SK-N-SH treated with all-trans-retinoic acid at 6 μM for 48 hours (cell line): Measurements from ENCODE around the gene C16orf46.

Experiments
- ATAC-seq: fragments of 200-7000 bp; cut with Tn5 transposase; 3 replicates; pipeline ENCODE4 v1.9.1; 2020; ENCODE audit warnings: mild to moderate bottlenecking, moderate library complexity
- ARNTL ChIP-seq: fragments of 450-650 bp; formaldehyde crosslinking; IDR thresholded peaks from 2 replicates; pipeline ENCODE4 v1.5.0; 2020; ENCODE audit warnings: low read depth, mild to moderate bottlenecking, moderate library complexity, borderline replicate concordance
- CREB5 ChIP-seq: fragments of 250-450 bp; sonication (Bioruptor Pico); IDR thresholded peaks from 2 replicates; pipeline ENCODE4 v1.5.1; 2020; ENCODE audit warnings: low read depth, mild to moderate bottlenecking, moderate library complexity
- CSDC2 ChIP-seq: fragments of 250-450 bp; sonication (Bioruptor Pico); IDR thresholded peaks from 2 replicates; pipeline ENCODE4 v1.5.0; 2020; ENCODE audit warnings: mild to moderate bottlenecking, moderate library complexity
- CSRNP3 ChIP-seq: fragments of 250-450 bp; sonication (Bioruptor Pico); IDR thresholded peaks from 2 replicates; pipeline ENCODE4 v1.5.1; 2021; ENCODE audit warnings: mild to moderate bottlenecking, moderate library complexity
- GLIS3 ChIP-seq: fragments of 250-450 bp; sonication (Bioruptor Pico); IDR thresholded peaks from 2 replicates; pipeline ENCODE4 v1.5.0; 2020; ENCODE audit warnings: mild to moderate bottlenecking, moderate library complexity
- ISL1 ChIP-seq: fragments of 250-450 bp; sonication (Bioruptor Pico); IDR thresholded peaks from 2 replicates; pipeline ENCODE4 v2.1.2; 2022; ENCODE audit warnings: mild to moderate bottlenecking, moderate library complexity
- OSR1 ChIP-seq: fragments of 250-450 bp; sonication (Bioruptor Pico); IDR thresholded peaks from 2 replicates; pipeline ENCODE4 v1.8.0; 2022; ENCODE audit warnings: moderate library complexity, mild to moderate bottlenecking, inconsistent platforms
- PATZ1 ChIP-seq: fragments of 250-450 bp; sonication (Bioruptor Pico); IDR thresholded peaks from 2 replicates; pipeline ENCODE4 v1.8.0; 2020; ENCODE audit warnings: mild to moderate bottlenecking, moderate library complexity, borderline replicate concordance
- POU6F1 ChIP-seq: fragments of 250-450 bp; sonication (Bioruptor Pico); IDR thresholded peaks from 2 replicates; pipeline ENCODE4 v1.8.0; 2021; ENCODE audit warnings: low read depth, mild to moderate bottlenecking, moderate library complexity, borderline replicate concordance
- PPARA ChIP-seq: fragments of 250-450 bp; sonication (Bioruptor Pico); IDR thresholded peaks from 2 replicates; pipeline ENCODE4 v1.5.0; 2020; ENCODE audit warnings: mild to moderate bottlenecking, borderline replicate concordance
- RARB ChIP-seq: fragments of 250-450 bp; sonication (Bioruptor Pico); IDR thresholded peaks from 2 replicates; pipeline ENCODE4 v1.8.0; 2021; ENCODE audit warnings: mild to moderate bottlenecking, moderate library complexity
- SNAI2 ChIP-seq: fragments of 250-450 bp; sonication (Bioruptor Pico); IDR thresholded peaks from 2 replicates; pipeline ENCODE4 v1.5.0; 2020; ENCODE audit warnings: mild to moderate bottlenecking, moderate library complexity
- TCF4 ChIP-seq: fragments of 250-450 bp; sonication (Bioruptor Pico); IDR thresholded peaks from 2 replicates; pipeline ENCODE4 v1.8.0; 2021; ENCODE audit warnings: mild to moderate bottlenecking, moderate library complexity, borderline replicate concordance
- TOX ChIP-seq: fragments of 250-450 bp; sonication (Bioruptor Pico); IDR thresholded peaks from 2 replicates; pipeline ENCODE4 v1.8.0; 2021; ENCODE audit warnings: mild to moderate bottlenecking, moderate library complexity, borderline replicate concordance
- TSHZ2 ChIP-seq: fragments of 250-450 bp; sonication (Bioruptor Pico); IDR thresholded peaks from 2 replicates; pipeline ENCODE4 v1.5.0; 2020; ENCODE audit warnings: mild to moderate bottlenecking, moderate library complexity
- ZC3H10 ChIP-seq: fragments of 250-450 bp; sonication (Bioruptor Pico); IDR thresholded peaks from 2 replicates; pipeline ENCODE4 v1.5.1; 2021; ENCODE audit warnings: mild to moderate bottlenecking, moderate library complexity
- ZFP3 ChIP-seq: fragments of 250-450 bp; sonication (Bioruptor Pico); IDR thresholded peaks from 2 replicates; pipeline ENCODE4 v1.5.0; 2020; ENCODE audit warnings: mild to moderate bottlenecking, moderate library complexity
- ZFP30 ChIP-seq: fragments of 450-650 bp; formaldehyde crosslinking; IDR thresholded peaks from 2 replicates; pipeline ENCODE4 v1.5.0; 2022; ENCODE audit warnings: mild to moderate bottlenecking, moderate library complexity
- ZNF565 ChIP-seq: fragments of 450-650 bp; formaldehyde crosslinking; conservative IDR thresholded peaks from 2 replicates; pipeline ENCODE4 v1.5.0; 2020; ENCODE audit warnings: low read depth, mild to moderate bottlenecking, moderate library complexity
- ZNF70 ChIP-seq: fragments of 450-650 bp; formaldehyde crosslinking; IDR thresholded peaks from 2 replicates; pipeline ENCODE4 v1.5.0; 2020; ENCODE audit warnings: mild to moderate bottlenecking, moderate library complexity
- ZNF8 ChIP-seq: fragments of 450-650 bp; formaldehyde crosslinking; IDR thresholded peaks from 2 replicates; pipeline ENCODE4 v1.5.0; 2020; ENCODE audit warnings: mild to moderate bottlenecking, moderate library complexity

C16orf46 gene

GRCh38 chr16:81097230-81097629 lies 20.2 kb upstream of the C16orf46 start:
- TF ChIP-seq TOX (CRISPR knock-in tag): no peak
- no peak for TF ChIP-seq CREB5 (CRISPR knock-in tag)
- no peak for TF ChIP-seq SNAI2 (CRISPR knock-in tag)
- no peak for TF ChIP-seq RARB (CRISPR knock-in tag)
- no peak for TF ChIP-seq ZFP30 (CRISPR knock-in tag)
- no peak for TF ChIP-seq ZC3H10 (CRISPR knock-in tag)
- TF ChIP-seq ZFP3: no peak
- TF ChIP-seq PPARA (CRISPR knock-in tag): no peak
- no peak for TF ChIP-seq ZNF70 (CRISPR knock-in tag)
- TF ChIP-seq OSR1 (CRISPR knock-in tag): no peak
- TF ChIP-seq GLIS3 (CRISPR knock-in tag): no peak
- no peak for TF ChIP-seq ARNTL
- no peak for TF ChIP-seq ZNF8 (CRISPR knock-in tag)
- no peak for TF ChIP-seq ZNF565 (CRISPR knock-in tag)
- TF ChIP-seq POU6F1 (CRISPR knock-in tag): no peak
- no peak for TF ChIP-seq CSDC2 (CRISPR knock-in tag)
- TF ChIP-seq PATZ1 (CRISPR knock-in tag): no peak
- ATAC-seq: no peak

- TF ChIP-seq ZFP3 (no peak), GLIS3 (CRISPR knock-in tag) (no peak), SNAI2 (CRISPR knock-in tag) (no peak), PATZ1 (CRISPR knock-in tag) (no peak), TCF4 (no peak), ISL1 (CRISPR knock-in tag) (no peak), ZFP30 (CRISPR knock-in tag) (no peak), PPARA (CRISPR knock-in tag) (no peak; the same call in 1 of the 2 replicates)
- ATAC-seq: no peak
Observed at GRCh38 chr16:81096715-81097208, 19.7 kb upstream of the C16orf46 start.

- no peak for TF ChIP-seq CSRNP3 (CRISPR knock-in tag)
- peak; percentile 98 for ATAC-seq
Observed at GRCh38 chr16:81095953-81096714, 19.1 kb upstream of the C16orf46 start, which contains the start of gene GCSH. GCSH (minus strand) TSS chr16:81096395; CDS start chr16:81096278, 117 bp downstream.

GRCh38 chr16:81095653-81095952 lies 18.6 kb upstream of the C16orf46 start:
- no peak for TF ChIP-seq ISL1 (CRISPR knock-in tag)
- no peak for TF ChIP-seq TCF4
- TF ChIP-seq GLIS3 (CRISPR knock-in tag): no peak
- no peak for TF ChIP-seq TSHZ2 (CRISPR knock-in tag)
- TF ChIP-seq ARNTL: no peak
- TF ChIP-seq TOX (CRISPR knock-in tag): no peak
- ATAC-seq: no peak; the same call in 2 of the 3 replicates
